Measurements from ENCODE around the gene CD40LG.

- TF ChIP-seq POLR2AphosphoS5 (IDR thresholded peaks at IDR 0.05) (no peak), CTCF (IDR thresholded peaks at IDR 0.05) (peak in 2 of 6 experiments; percentile 18 to 27), POLR2A (IDR thresholded peaks at IDR 0.05) (no peak)
These were observed 39.5 kb upstream of the CD40LG start for GRCh38 chrX:136608295-136608933.
